NT2/D1 (cell line): ENCODE data around the gene DLG3.

Experiments
- DNase-seq: peaks from one replicate; pipeline ENCODE4 v3.0.0-alpha.2; 2011; ENCODE audit warnings: low read depth, low spot score
- H3K27me3 ChIP-seq: 2 replicates; pipeline ENCODE4 v1.6.0; 2011; ENCODE audit warnings: mild to moderate bottlenecking; ENCODE audit not compliant: insufficient read length, insufficient read depth
- H3K36me3 ChIP-seq: 2 replicates; pipeline ENCODE4 v1.6.1; 2011; ENCODE audit warnings: mild to moderate bottlenecking, low read length, mixed read lengths; ENCODE audit not compliant: insufficient read depth, insufficient read length
- H3K4me1 ChIP-seq: 2 replicates; pipeline ENCODE4 v1.5.1; 2011; ENCODE audit not compliant: insufficient read depth, insufficient read length
- H3K4me3 ChIP-seq: 2 replicates; pipeline ENCODE4 v1.5.1; 2011; ENCODE audit warnings: low read depth; ENCODE audit not compliant: insufficient read length
- H3K9ac ChIP-seq: 2 replicates; pipeline ENCODE4 v1.6.0; 2011; ENCODE audit warnings: low read depth; ENCODE audit not compliant: insufficient read length
- H3K9me3 ChIP-seq: 2 replicates; pipeline ENCODE4 v1.5.1; 2011; ENCODE audit warnings: mild to moderate bottlenecking, low read length; ENCODE audit not compliant: insufficient read depth
- SUZ12 ChIP-seq: IDR thresholded peaks from 2 replicates; pipeline ENCODE4 v1.6.1; 2011; ENCODE audit not compliant: insufficient read length, insufficient read depth; ENCODE audit errors: extremely low read depth
- YY1 ChIP-seq: IDR thresholded peaks from 2 replicates; pipeline ENCODE4 v1.6.1; 2011; ENCODE audit not compliant: insufficient read length, insufficient read depth
- ZNF274 ChIP-seq: IDR thresholded peaks from 2 replicates; pipeline ENCODE4 v1.6.1; 2011; ENCODE audit warnings: mild to moderate bottlenecking, low read depth, low read length

DLG3 gene

DNA sequence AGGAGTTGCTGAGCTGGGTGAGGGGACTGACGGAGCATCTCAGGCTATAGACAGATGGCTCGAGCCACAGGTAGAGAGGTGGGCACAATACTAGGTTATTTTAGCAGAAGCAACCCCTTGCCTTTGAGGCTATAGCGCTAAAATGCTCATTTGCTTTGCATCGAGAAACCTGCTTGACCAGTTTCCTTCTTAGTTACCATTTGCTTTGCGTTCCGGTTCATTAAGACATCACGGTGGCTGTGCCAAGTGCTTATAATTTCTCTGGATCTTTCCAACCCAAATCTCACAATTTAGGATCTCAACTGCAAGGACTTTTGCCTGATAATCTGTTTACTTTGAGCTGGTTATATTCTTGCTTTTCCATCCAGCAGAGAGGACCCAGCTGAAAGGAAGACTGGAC is 40.8 kb downstream of the DLG3 start:
- Histone ChIP-seq H3K27me3 (no peaks in the 10 kb centered on the region), H3K9ac (no peak overlapping the region), H3K36me3 (peaks cover 57% of the 10 kb centered on the region), H3K4me3 (no peak overlapping the region), H3K9me3 (no peaks in the 10 kb centered on the region), H3K4me1 (peaks cover 3% of the 10 kb centered on the region)
- no peak for TF ChIP-seq YY1
- no peak for TF ChIP-seq ZNF274
- TF ChIP-seq SUZ12: no peak
- DNase-seq: no peak

DNA sequence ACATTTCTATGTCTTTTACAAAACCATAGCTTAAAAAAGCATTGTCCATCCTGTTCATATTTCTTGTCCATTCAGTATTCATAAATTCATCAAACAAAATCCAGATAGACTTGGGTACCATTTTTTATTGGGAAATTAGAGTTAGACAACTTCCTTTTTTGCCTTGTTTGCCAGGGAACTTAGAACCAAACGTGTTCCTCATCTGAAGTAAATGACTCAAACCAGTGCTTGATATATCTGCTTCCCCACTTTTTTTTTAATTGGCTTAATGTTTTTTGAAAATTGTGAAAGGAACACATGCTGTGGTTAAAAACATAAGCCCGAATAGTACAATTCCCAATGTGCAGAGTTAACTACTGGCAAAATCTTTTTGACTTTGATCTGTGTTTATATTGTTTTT is 44.2 kb downstream of the DLG3 start:
- no peak for DNase-seq
- no peaks in the 10 kb centered on the region for H3K9me3 ChIP-seq
- no peaks in the 10 kb centered on the region for H3K27me3 ChIP-seq
- no peaks in the 10 kb centered on the region for H3K4me1 ChIP-seq
- H3K9ac ChIP-seq: no peak overlapping the region
- peaks cover 63% of the 10 kb centered on the region for H3K36me3 ChIP-seq
- TF ChIP-seq YY1: no peak
- TF ChIP-seq ZNF274: no peak
- H3K4me3 ChIP-seq: no peak overlapping the region

DNA sequence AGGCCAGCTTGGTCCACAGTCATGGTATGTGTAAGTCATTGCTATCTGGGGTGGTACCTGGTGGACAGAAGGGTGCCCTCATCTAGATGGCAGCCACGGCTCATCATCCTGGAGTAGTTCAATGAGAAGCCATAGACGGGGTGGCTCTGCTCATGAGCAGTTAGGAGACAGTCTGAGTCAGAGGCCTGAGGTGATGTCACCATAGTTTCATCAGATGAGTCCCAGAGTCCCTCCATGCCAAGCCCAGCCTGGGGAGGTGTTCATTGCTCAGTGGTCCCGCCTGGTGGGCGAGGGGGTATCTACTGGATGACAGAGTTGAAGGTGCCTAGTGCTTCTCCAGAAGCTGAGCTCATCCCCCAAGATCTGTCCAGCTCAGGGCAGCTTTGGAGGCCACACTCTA is 49.8 kb downstream of the DLG3 start:
- TF ChIP-seq ZNF274 (no peak), SUZ12 (no peak), YY1 (no peak)

DNA sequence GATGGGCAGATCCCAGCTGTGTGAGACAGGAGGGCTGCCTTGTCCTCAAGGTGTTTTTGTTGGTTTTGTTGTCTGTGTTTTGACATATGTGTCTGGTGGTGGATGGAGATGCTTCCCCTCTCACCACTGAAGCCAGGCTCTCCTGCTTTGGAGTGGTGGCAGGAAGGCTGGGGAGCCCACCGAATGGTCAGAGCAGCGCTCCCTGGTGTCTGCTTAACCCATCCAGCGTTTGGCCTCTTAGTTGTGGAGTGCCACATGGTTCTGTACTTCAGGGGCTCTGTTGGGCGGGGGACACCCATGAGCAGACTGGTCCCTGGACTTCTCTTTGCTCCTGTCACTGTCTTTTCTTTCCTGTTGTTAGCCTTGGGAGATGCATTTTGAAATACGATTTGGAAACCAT is 51.9 kb downstream of the DLG3 start:
- peaks cover 99% of the 10 kb centered on the region for H3K36me3 ChIP-seq
- no peak overlapping the region for H3K4me3 ChIP-seq
- DNase-seq: no peak
- H3K4me1 ChIP-seq: peaks cover 3% of the 10 kb centered on the region
- H3K27me3 ChIP-seq: no peaks in the 10 kb centered on the region
- no peak for TF ChIP-seq YY1
- no peak for TF ChIP-seq ZNF274
- TF ChIP-seq SUZ12: no peak
- no peak overlapping the region for H3K9ac ChIP-seq
- no peaks in the 10 kb centered on the region for H3K9me3 ChIP-seq

More for the DNA sequence above, 49.8 kb downstream of the DLG3 start:
- Histone ChIP-seq H3K4me3 (no peak overlapping the region), H3K4me1 (no peaks in the 10 kb centered on the region), H3K9ac (no peak overlapping the region), H3K9me3 (no peaks in the 10 kb centered on the region), H3K27me3 (no peaks in the 10 kb centered on the region), H3K36me3 (peaks cover 87% of the 10 kb centered on the region)
- no peak for DNase-seq

DNA sequence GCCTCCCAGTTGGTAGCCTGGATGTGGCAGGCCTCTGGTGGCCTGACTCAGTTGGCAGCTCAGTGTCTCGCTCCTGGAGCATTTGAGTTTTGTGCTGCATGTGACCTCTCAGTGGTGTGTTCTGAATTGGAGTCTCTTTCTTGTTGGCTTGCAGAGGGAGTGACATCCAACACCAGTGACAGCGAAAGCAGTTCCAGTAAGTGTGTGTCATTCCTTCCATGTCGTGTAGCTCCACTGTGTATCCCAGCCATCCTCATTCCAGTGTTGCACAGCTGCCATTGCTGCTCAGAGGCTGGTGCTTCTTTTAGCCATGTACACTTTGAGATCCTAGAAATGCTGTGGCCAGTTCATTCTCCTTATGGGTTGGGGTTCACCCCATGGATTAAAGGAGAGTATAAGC is 52.4 kb downstream of the DLG3 start:
- H3K9ac ChIP-seq: no peak overlapping the region
- no peak for DNase-seq
- H3K4me3 ChIP-seq: no peak overlapping the region
- peaks cover 3% of the 10 kb centered on the region for H3K4me1 ChIP-seq
- TF ChIP-seq YY1 (no peak), SUZ12 (no peak), ZNF274 (no peak)
- H3K27me3 ChIP-seq: no peaks in the 10 kb centered on the region
- peaks cover 99% of the 10 kb centered on the region for H3K36me3 ChIP-seq
- no peaks in the 10 kb centered on the region for H3K9me3 ChIP-seq

DNA sequence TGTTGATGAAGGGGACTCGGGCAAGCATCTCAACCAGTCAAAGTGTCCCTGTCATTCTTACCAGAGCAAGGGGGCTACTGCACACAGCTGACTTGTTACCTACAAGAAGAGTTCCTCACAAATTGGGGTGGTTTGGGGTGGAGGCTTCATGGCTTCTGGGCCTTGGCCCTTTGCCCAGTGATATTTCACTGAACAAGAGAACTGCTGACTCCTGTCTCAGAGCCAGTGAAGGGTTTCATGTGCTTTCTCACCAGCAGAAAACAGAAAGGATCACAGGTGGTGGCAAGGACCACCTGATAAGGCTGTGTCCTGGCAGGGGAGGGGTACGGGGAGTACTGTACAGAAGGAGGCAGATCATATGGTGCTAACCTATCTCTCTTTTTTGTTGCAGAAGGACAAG is 53.5 kb downstream of the DLG3 start:
- TF ChIP-seq YY1: no peak
- no peak for TF ChIP-seq SUZ12
- no peak for TF ChIP-seq ZNF274
- Histone ChIP-seq H3K9me3 (no peaks in the 10 kb centered on the region), H3K9ac (no peak overlapping the region), H3K36me3 (peaks cover 98% of the 10 kb centered on the region), H3K27me3 (no peaks in the 10 kb centered on the region), H3K4me1 (peaks cover 3% of the 10 kb centered on the region), H3K4me3 (no peak overlapping the region)
- no peak for DNase-seq

DNA sequence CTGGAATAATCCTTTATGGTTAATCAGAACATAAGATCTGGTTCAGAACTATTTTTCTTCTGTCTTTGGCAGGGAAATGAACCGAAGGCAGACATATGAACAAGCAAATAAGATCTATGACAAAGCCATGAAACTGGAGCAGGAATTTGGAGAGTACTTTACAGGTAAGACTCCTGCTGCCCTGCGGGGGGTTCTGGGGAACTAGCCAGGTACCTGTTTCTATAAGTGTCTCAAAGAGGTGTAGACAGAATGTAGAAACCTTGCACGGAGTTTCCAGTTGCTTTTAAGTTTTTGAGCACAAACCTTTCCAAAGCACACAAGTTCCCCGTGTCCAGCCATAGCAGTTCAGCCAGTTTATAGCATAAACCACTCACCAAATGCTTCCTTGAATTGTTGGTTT is 56.2 kb downstream of the DLG3 start:
- DNase-seq: no peak
- Histone ChIP-seq H3K9ac (no peak overlapping the region), H3K4me3 (no peak overlapping the region), H3K9me3 (no peaks in the 10 kb centered on the region), H3K36me3 (peaks cover 97% of the 10 kb centered on the region), H3K4me1 (peaks cover 3% of the 10 kb centered on the region), H3K27me3 (no peaks in the 10 kb centered on the region)
- no peak for TF ChIP-seq ZNF274
- TF ChIP-seq SUZ12: no peak
- TF ChIP-seq YY1: no peak

DNA sequence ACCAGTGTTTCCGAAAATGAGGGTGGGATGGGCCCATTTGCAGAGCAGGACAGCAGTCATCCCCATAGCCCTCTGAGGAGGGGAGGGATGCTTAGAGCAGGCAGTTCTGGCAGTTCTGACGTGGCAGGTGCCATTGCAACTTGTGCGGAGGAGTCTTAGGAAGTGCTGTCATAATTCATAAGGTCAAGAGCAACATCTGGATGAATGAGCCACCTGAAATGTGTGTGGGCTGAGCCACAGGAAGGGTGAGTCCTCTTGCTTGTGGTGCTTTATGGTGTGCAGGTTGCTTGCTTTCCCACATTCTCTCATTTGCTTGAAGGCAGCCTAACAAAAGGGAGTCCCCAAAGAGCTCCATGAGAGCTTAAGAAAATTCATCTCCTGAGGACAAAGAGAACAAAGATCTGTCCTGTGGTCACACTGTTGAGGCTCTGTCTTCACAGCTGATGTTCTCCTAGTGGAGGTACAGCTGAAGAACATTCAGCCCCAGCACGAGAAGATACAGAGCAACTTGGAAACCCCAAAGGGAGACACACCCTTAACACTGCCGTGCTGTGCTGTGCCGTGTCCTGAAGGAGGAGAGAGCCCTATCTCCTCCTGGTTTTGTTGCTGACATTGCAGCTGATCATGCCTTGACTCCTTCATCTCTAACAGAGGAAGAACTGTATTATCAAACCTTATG is 60.3 kb downstream of the DLG3 start:
- DNase-seq: no peak
- Histone ChIP-seq H3K36me3 (peaks cover 57% of the 10 kb centered on the region), H3K4me1 (peaks cover 6% of the 10 kb centered on the region), H3K9me3 (no peaks in the 10 kb centered on the region), H3K27me3 (no peaks in the 10 kb centered on the region), H3K9ac (no peak overlapping the region), H3K4me3 (no peak overlapping the region)
- TF ChIP-seq ZNF274 (no peak), SUZ12 (no peak), YY1 (no peak)
